SU-DHL-6 (cell line): ENCODE measurements around the gene BLACAT1.

ENCODE experiments used
- H2AFZ ChIP-seq: fragments of 200-600 bp; sonication (generic); 2 replicates; pipeline ENCODE4 v1.6.1; 2014; ENCODE audit warnings: low read depth, mild to moderate bottlenecking, moderate library complexity, mixed read lengths, antibody characterized with exemption, low read length; ENCODE audit not compliant: severe bottlenecking
- H3F3A ChIP-seq: fragments of 200-600 bp; shearing (Covaris generic); 2 replicates; pipeline ENCODE4 v1.6.0; 2016; ENCODE audit warnings: antibody characterized with exemption, mild to moderate bottlenecking; ENCODE audit not compliant: insufficient read depth
- H3K27ac ChIP-seq: fragments of 200-600 bp; sonication (generic); 2 replicates; pipeline ENCODE4 v1.5.1; 2016; ENCODE audit warnings: low read depth, mild to moderate bottlenecking, low read length, moderate library complexity, mixed read lengths
- H3K27me3 ChIP-seq: fragments of 200-600 bp; sonication (generic), shearing (Covaris generic); 2 replicates; pipeline ENCODE4 v1.6.0; 2014; ENCODE audit warnings: mild to moderate bottlenecking, low read length
- H3K36me3 ChIP-seq: fragments of 200-600 bp; sonication (generic); 2 replicates; pipeline ENCODE4 v1.6.1; 2014; ENCODE audit warnings: mild to moderate bottlenecking, low read length, mixed read lengths
- H3K4me2 ChIP-seq: fragments of 300-600, 200-600 bp; shearing (Covaris generic), sonication (generic); 2 replicates; pipeline ENCODE4 v1.6.0; 2014; ENCODE audit warnings: low read length, low read depth, mild to moderate bottlenecking; ENCODE audit not compliant: poor library complexity, severe bottlenecking
- H3K4me3 ChIP-seq: fragments of 200-600 bp; sonication (generic); 2 replicates; pipeline ENCODE4 v1.5.1; 2014; ENCODE audit warnings: antibody characterized with exemption, low read length, mild to moderate bottlenecking, mixed read lengths; ENCODE audit not compliant: insufficient read depth, poor library complexity, severe bottlenecking
- H3K79me2 ChIP-seq: fragments of 200-600 bp; sonication (generic); 2 replicates; pipeline ENCODE4 v1.6.1; 2014; ENCODE audit warnings: mild to moderate bottlenecking, low read length, moderate library complexity; ENCODE audit not compliant: insufficient read depth
- H3K9ac ChIP-seq: fragments of 200-600 bp; sonication (generic); 2 replicates; pipeline ENCODE4 v1.7.0; 2014; ENCODE audit warnings: mild to moderate bottlenecking, low read length
- H3K9me2 ChIP-seq: fragments of 200-600 bp; sonication (generic); replicated peaks from 2 replicates; pipeline ENCODE4 v1.6.1; 2014; ENCODE audit warnings: low read length; ENCODE audit not compliant: insufficient read depth
- H3K9me3 ChIP-seq: fragments of 200-600 bp; sonication (generic); 2 replicates; pipeline ENCODE4 v1.6.1; 2014; ENCODE audit warnings: low read length, mixed read lengths; ENCODE audit not compliant: insufficient read depth
- H4K20me1 ChIP-seq: fragments of 200-600 bp; sonication (generic); 2 replicates; pipeline ENCODE4 v1.6.1; 2014; ENCODE audit warnings: low read depth, mild to moderate bottlenecking, antibody characterized with exemption, low read length, moderate library complexity, mixed read lengths
- EZH2phosphoT487 ChIP-seq: fragments of 200-600 bp; sonication (generic), shearing (Covaris generic); conservative IDR thresholded peaks from 2 replicates; pipeline ENCODE4 v1.6.1; 2018; ENCODE audit warnings: mild to moderate bottlenecking, antibody characterized with exemption, low read length, moderate library complexity, mixed read lengths
- TF ChIP-seq, protein P1 (sequence below): fragments of 200-600 bp; sonication (generic); IDR thresholded peaks from one replicate; pipeline ENCODE4 v1.5.1; 2017; ENCODE audit warnings: antibody characterized with exemption, mild to moderate bottlenecking, low read length, moderate library complexity; ENCODE audit not compliant: insufficient read depth, poor library complexity, severe bottlenecking

BLACAT1 gene

DNA sequence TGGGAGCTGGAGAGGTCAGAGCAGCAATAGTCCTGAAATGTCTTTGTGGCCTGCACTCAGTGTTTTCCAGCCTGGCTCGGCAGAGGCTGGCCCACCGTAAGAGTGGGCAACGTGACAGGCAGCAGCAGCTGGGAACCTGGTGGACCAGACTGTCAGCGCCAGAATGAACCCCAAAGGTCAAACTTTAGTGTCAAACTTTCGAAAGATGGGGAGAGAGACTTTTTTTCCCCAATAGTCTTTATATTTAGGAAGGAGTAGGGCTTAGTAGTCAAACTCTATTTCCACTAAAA is 10.3 kb downstream of the BLACAT1 start:
- H3K9me2 ChIP-seq: no peaks in the 10 kb centered on the region
- no peaks in the 10 kb centered on the region for H4K20me1 ChIP-seq
- TF ChIP-seq, protein P1, sequence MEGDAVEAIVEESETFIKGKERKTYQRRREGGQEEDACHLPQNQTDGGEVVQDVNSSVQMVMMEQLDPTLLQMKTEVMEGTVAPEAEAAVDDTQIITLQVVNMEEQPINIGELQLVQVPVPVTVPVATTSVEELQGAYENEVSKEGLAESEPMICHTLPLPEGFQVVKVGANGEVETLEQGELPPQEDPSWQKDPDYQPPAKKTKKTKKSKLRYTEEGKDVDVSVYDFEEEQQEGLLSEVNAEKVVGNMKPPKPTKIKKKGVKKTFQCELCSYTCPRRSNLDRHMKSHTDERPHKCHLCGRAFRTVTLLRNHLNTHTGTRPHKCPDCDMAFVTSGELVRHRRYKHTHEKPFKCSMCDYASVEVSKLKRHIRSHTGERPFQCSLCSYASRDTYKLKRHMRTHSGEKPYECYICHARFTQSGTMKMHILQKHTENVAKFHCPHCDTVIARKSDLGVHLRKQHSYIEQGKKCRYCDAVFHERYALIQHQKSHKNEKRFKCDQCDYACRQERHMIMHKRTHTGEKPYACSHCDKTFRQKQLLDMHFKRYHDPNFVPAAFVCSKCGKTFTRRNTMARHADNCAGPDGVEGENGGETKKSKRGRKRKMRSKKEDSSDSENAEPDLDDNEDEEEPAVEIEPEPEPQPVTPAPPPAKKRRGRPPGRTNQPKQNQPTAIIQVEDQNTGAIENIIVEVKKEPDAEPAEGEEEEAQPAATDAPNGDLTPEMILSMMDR: no peak
- no peak for TF ChIP-seq EZH2phosphoT487
- H3K79me2 ChIP-seq: no peaks in the 10 kb centered on the region
- no peak overlapping the region for H3K9ac ChIP-seq
- no peak overlapping the region for H3K27ac ChIP-seq
- no peaks in the 10 kb centered on the region for H3F3A ChIP-seq
- no peaks in the 10 kb centered on the region for H3K27me3 ChIP-seq
- H3K9me3 ChIP-seq: no peaks in the 10 kb centered on the region
- no peak overlapping the region for H2AFZ ChIP-seq
- H3K4me3 ChIP-seq: no peak overlapping the region
- H3K4me2 ChIP-seq: no peak overlapping the region
- H3K36me3 ChIP-seq: no peaks in the 10 kb centered on the region

DNA sequence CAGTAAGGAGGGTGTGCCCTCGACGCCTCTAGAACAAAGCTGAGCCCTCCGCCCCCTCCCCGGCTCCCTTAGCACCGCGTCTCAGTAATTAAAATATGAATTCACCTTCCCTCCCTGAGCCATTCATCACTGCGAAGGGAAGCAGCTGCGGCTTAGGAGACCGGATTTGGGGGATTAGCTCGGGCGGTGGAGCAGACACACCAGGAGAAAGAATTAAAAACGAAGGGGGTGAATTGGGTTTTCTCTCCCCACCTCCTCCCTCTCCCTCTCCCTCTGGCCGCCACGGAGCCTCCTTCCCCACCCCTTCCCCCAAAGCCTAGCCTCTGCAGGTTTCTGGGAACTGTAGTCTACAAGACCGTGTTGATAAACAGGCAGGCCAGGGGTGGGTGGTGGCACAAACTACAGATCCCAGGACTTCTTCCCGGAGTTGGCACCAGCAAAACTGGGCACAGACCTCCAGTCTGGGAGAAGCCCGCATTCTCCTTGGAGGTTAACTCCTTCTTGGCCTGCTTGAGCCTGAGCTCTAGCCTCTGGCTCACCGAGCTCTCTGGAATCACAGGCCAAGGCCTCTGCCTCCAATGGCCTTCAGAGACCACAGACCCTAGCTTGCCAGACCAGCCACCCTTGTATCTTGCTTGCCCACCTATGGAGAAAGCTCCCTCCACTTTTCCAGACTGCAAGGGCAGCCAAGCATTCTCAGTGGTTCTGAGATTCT is 10.8 kb downstream of the BLACAT1 start:
- H3K79me2 ChIP-seq: no peaks in the 10 kb centered on the region
- no peaks in the 10 kb centered on the region for H3K9me3 ChIP-seq
- H3K9ac ChIP-seq: no peak overlapping the region
- H3K27ac ChIP-seq: no peak overlapping the region
- H3K4me3 ChIP-seq: no peak overlapping the region
- no peaks in the 10 kb centered on the region for H4K20me1 ChIP-seq
- no peaks in the 10 kb centered on the region for H3K36me3 ChIP-seq
- H3F3A ChIP-seq: no peaks in the 10 kb centered on the region
- no peaks in the 10 kb centered on the region for H3K9me2 ChIP-seq
- no peak for TF ChIP-seq EZH2phosphoT487
- TF ChIP-seq, protein P1: no peak
- H2AFZ ChIP-seq: no peak overlapping the region
- H3K27me3 ChIP-seq: no peaks in the 10 kb centered on the region
- H3K4me2 ChIP-seq: no peak overlapping the region

GRCh38 chr1:205444300-205444930 is 11.4 kb downstream of the BLACAT1 start:
- no peak overlapping the region for H2AFZ ChIP-seq
- no peaks in the 10 kb centered on the region for H3K9me3 ChIP-seq
- TF ChIP-seq EZH2phosphoT487: no peak
- TF ChIP-seq, protein P1: no peak
- H3K27me3 ChIP-seq: no peaks in the 10 kb centered on the region
- H3K9ac ChIP-seq: no peak overlapping the region
- no peaks in the 10 kb centered on the region for H3K9me2 ChIP-seq
- no peaks in the 10 kb centered on the region for H3K79me2 ChIP-seq
- H4K20me1 ChIP-seq: no peaks in the 10 kb centered on the region
- no peaks in the 10 kb centered on the region for H3F3A ChIP-seq
- H3K4me3 ChIP-seq: no peak overlapping the region
- H3K4me2 ChIP-seq: no peak overlapping the region
- no peak overlapping the region for H3K27ac ChIP-seq
- H3K36me3 ChIP-seq: no peaks in the 10 kb centered on the region
